ENCODE measurements around the gene CCR6. TPM values are rescaled to one million over a fixed set of nuclear protein-coding genes. Genes with fewer than 3 reads are reported as not detected.

The CCR6 gene
- total RNA-seq, 2 experiments from 2014 or later: 0.10 to 0.35 TPM

GRCh38 chr6:167119670-167120582, 3.0 kb upstream of the CCR6 start:
- Histone ChIP-seq H3K4me3 (ENCODE audit: low read depth, low read length, poor library complexity, severe bottlenecking) (no peak overlapping the region), H3K36me3 (ENCODE audit: insufficient read depth, low read length) (no peaks in the 10 kb centered on the region), H3K4me2 (ENCODE audit: low read length) (peak overlapping the region; percentile 63), H2AFZ (ENCODE audit: low read length) (no peak overlapping the region), H3K27ac (ENCODE audit: low read depth, low read length, poor library complexity, severe bottlenecking) (peak overlapping the region; percentile 37), H3K4me1 (ENCODE audit: insufficient read depth, low read length, poor library complexity, severe bottlenecking) (peaks cover 89% of the 10 kb centered on the region), H4K20me1 (ENCODE audit: insufficient read depth, low read length) (no peaks in the 10 kb centered on the region), H3K9me2 (ENCODE audit: insufficient read depth, low read length) (no peaks in the 10 kb centered on the region), H3K9me3 (ENCODE audit: low read length) (no peaks in the 10 kb centered on the region), H3K79me2 (ENCODE audit: insufficient read depth, low read depth, low read length) (no peaks in the 10 kb centered on the region)
- no TSS peak for BruUV-seq (replicated peaks)
- POLR2A ChIA-PET: interaction anchor here (0.7 to 8.0 kb wide), 8 partner anchors 10 to 163 kb away, joined by 3 to 96 read pairs (median 4); partner anchors contain the start of genes CEP43 and RNASET2
- TF ChIP-seq EZH2phosphoT487 (IDR thresholded peaks at IDR 0.05; ENCODE audit: borderline replicate concordance, low read depth, low read length) (no peak), CTCF (conservative IDR thresholded peaks at IDR 0.05; ENCODE audit: low read length) (peak; percentile 80)
- peak; percentile 69 for DNase-seq (ENCODE audit: low spot score)
- CTCF ChIA-PET (ENCODE audit: unreplicated experiment): interaction anchor here (0.6 to 1.2 kb wide), 4 partner anchors 18 to 72 kb away, joined by 3 to 4 read pairs (median 3); no protein-coding TSS in a partner anchor
- intact Hi-C loops (cut with micrococcal nuclease; ENCODE audit: unreplicated experiment): no loop called here

DNA sequence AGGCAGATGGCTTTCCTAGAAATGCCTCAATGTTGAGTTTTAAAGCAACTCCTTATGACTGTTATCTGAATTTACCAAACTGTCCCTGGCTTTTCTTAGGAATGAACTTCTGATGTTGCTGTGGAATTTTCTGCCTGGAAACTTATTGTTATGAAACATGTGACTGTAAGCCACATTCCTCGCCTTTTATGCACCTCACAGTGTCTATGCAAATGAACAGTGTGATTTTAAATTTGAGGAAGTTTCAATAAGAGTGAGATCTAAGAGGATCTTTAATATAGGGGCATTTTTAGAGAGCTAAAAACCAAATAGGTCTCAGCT, 2.4 kb upstream of the CCR6 start:
- Histone ChIP-seq H3K4me3 (ENCODE audit: low read depth, low read length, poor library complexity, severe bottlenecking) (no peak overlapping the region), H3K27ac (ENCODE audit: low read depth, low read length, poor library complexity, severe bottlenecking) (peak overlapping the region; percentile 37), H2AFZ (ENCODE audit: low read length) (no peak overlapping the region; the same call in 1 of the 2 replicates), H3K4me2 (ENCODE audit: low read length) (peak overlapping the region; percentile 63), H4K20me1 (ENCODE audit: insufficient read depth, low read length) (no peaks in the 10 kb centered on the region), H3K9me2 (ENCODE audit: insufficient read depth, low read length) (no peaks in the 10 kb centered on the region), H3K79me2 (ENCODE audit: insufficient read depth, low read depth, low read length) (no peaks in the 10 kb centered on the region), H3K36me3 (ENCODE audit: insufficient read depth, low read length) (no peaks in the 10 kb centered on the region), H3K4me1 (ENCODE audit: insufficient read depth, low read length, poor library complexity, severe bottlenecking) (peaks cover 89% of the 10 kb centered on the region), H3K9me3 (ENCODE audit: low read length) (no peaks in the 10 kb centered on the region)
- no peak for DNase-seq (ENCODE audit: low spot score)
- no peak for TF ChIP-seq EZH2phosphoT487 (IDR thresholded peaks at IDR 0.05; ENCODE audit: borderline replicate concordance, low read depth, low read length)
- TF ChIP-seq CTCF (conservative IDR thresholded peaks at IDR 0.05; ENCODE audit: low read length): no peak
- intact Hi-C loops (cut with micrococcal nuclease; ENCODE audit: unreplicated experiment): no loop called here
- no TSS peak for BruUV-seq (replicated peaks)
- ChIA-PET POLR2A (interaction anchor here (0.7 to 8.0 kb wide), 6 partner anchors 10 to 160 kb away, joined by 3 to 96 read pairs (median 4); partner anchors contain the start of gene CEP43), CTCF (ENCODE audit: unreplicated experiment) (interaction anchor here (0.7 to 1.6 kb wide), 3 partner anchors 17 to 73 kb away, joined by 3 to 4 read pairs (median 3); no protein-coding TSS in a partner anchor)

Measured in OCI-LY7 (cell line).